HepG2 (cell line): ENCODE measurements around the gene CMYA5.

Experiments used
- GABPA ChIP-seq, 2 experiments: IDR thresholded peaks; 2 replicates each; pipeline ENCODE4 v1.6.1; 2011 to 2016; ENCODE audit warnings: low read depth in 2 of 2, low read length in 1 of 2, missing biosample characterization in 1 of 2, missing genetic modification characterization in 1 of 2
- HDAC2 ChIP-seq: sonication (generic); formaldehyde crosslinking; IDR thresholded peaks from 2 replicates; pipeline ENCODE4 v1.4.0; 2020; ENCODE audit warnings: missing genetic modification reagents
- MAFK ChIP-seq, 2 experiments: IDR thresholded peaks in 1 of 2; conservative IDR thresholded peaks in 1 of 2; 2 replicates each; pipeline ENCODE4 v1.6.1; 2011; ENCODE audit warnings: improper control_type of control experiment in 2 of 2, low read length in 2 of 2
- NBN ChIP-seq: fragments of 450-650 bp; conservative IDR thresholded peaks from 2 replicates; pipeline ENCODE4 v1.6.1; 2017
- POLR2A ChIP-seq, 2 experiments: IDR thresholded peaks; 2 replicates each; pipeline ENCODE4 v1.6.1; 2011; ENCODE audit warnings: low read depth in 2 of 2, low read length in 2 of 2, mild to moderate bottlenecking in 1 of 2, moderate library complexity in 1 of 2; ENCODE audit not compliant: insufficient read depth in 1 of 2
- YY1 ChIP-seq: IDR thresholded peaks from 2 replicates; pipeline ENCODE4 v1.6.1; 2011; ENCODE audit warnings: low read length, low read depth, moderate library complexity, mild to moderate bottlenecking; ENCODE audit not compliant: insufficient read depth, insufficient replicate concordance
- ZNF121 ChIP-seq: sonication (generic); formaldehyde crosslinking; IDR thresholded peaks from 2 replicates; pipeline ENCODE4 v1.5.0; 2020; ENCODE audit warnings: mild to moderate bottlenecking, missing genetic modification reagents
- ZNF543 ChIP-seq: sonication (generic); formaldehyde crosslinking; IDR thresholded peaks from 2 replicates; pipeline ENCODE4 v1.4.0; 2020; ENCODE audit warnings: mild to moderate bottlenecking, missing genetic modification reagents
- ZNF766 ChIP-seq: sonication (generic); formaldehyde crosslinking; IDR thresholded peaks from 2 replicates; pipeline ENCODE4 v1.5.0; 2020; ENCODE audit warnings: missing genetic modification reagents, borderline replicate concordance
- ZNF792 ChIP-seq: IDR thresholded peaks from 2 replicates; pipeline ENCODE4 v1.6.1; 2016
- ZSCAN20 ChIP-seq: sonication (generic); formaldehyde crosslinking; IDR thresholded peaks from 2 replicates; pipeline ENCODE4 v1.4.0; 2020; ENCODE audit warnings: missing genetic modification reagents, mild to moderate bottlenecking, borderline replicate concordance
- TF ChIP-seq, protein P1 (sequence below): IDR thresholded peaks from 2 replicates; pipeline ENCODE4 v1.6.1; 2012; ENCODE audit warnings: inconsistent platforms

DNA sequence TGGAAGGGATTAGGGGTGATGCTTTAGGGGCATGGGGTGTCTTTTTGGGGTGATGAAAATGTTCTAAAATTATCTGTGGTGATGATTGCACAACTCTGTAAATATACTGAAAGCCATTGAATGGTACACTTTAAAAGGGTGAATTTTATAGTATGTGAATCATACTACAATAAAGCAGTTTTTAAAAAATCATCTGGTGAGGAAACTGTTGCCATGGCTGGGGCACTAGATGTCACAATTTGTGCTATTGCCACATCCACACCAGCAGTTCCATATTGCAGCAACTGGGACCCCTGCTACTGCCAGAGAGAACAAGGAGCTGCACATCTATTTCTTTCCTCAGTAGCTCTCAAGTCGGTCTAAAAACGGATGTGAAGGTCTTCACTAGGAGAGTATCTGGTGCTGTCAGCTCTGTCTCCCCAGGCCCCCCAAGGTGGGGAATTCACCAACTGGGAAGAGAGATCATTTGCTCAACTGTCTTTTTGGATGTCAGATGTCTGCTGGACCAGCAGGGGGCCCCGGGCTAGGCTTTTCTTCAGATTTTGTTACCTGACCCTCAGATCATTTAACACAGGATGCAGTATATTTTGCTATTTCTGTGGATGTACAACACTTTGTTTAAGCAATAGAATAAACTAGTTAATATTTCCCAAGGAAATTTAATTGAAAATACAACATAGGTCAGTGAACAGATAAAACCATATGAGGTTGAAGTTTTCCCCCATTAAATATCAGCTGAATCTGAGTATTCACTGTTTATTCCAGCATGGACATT is 13.2 kb downstream of the CMYA5 start:
- TF ChIP-seq HDAC2 (CRISPR knock-in tag) (no peak), ZNF792 (no peak), ZNF121 (CRISPR knock-in tag) (no peak), POLR2A (IDR thresholded peaks at IDR 0.05; ENCODE audit: insufficient read depth in 1 of 2, low read depth in 2 of 2, low read length in 2 of 2) (no peak), MAFK (conservative IDR thresholded peaks at IDR 0.05 in 1 of 2, IDR thresholded peaks at IDR 0.05 in 1 of 2; ENCODE audit: low read length in 2 of 2) (no peak), ZNF543 (CRISPR knock-in tag) (no peak), GABPA (IDR thresholded peaks at IDR 0.05; ENCODE audit: low read depth, low read length) (no peak), GABPA (CRISPR knock-in tag; IDR thresholded peaks at IDR 0.05; ENCODE audit: low read depth) (no peak), ZNF766 (CRISPR knock-in tag) (no peak), NBN (no peak), YY1 (no peak), ZSCAN20 (no peak)
- TF ChIP-seq, protein P1, sequence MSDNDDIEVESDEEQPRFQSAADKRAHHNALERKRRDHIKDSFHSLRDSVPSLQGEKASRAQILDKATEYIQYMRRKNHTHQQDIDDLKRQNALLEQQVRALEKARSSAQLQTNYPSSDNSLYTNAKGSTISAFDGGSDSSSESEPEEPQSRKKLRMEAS = no peak
